ENCODE measurements around the gene SORCS3. TPM values are rescaled to one million over a fixed set of nuclear protein-coding genes. Genes with fewer than 3 reads are reported as not detected.

SORCS3 gene
- total and polyA plus RNA-seq, 4 donors: 0.93 TPM; not detected in 3

DNA sequence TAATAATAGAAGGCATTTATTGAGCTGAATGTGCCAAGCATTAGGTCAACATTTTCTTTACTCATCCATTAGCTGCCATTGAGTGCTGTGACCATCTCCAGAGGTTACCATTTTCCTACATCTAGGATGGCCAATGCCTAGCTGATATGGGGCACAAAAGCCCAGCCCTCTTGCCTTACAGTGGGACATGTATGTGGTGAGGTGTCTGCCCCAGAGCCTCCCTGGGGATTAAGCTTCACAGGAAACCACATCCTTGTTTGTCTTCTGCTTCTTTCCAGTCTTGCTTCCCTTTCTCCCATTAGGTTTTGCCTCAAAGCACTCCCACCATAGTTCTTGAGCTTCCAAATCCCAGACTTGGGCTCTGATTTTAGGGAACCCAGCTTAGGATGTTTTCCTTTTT lies 258.7 kb downstream of the SORCS3 start (continued):
- TF ChIP-seq YY1 (IDR thresholded peaks at IDR 0.05) (no peak), SP1 (IDR thresholded peaks at IDR 0.05) (no peak)

DNA sequence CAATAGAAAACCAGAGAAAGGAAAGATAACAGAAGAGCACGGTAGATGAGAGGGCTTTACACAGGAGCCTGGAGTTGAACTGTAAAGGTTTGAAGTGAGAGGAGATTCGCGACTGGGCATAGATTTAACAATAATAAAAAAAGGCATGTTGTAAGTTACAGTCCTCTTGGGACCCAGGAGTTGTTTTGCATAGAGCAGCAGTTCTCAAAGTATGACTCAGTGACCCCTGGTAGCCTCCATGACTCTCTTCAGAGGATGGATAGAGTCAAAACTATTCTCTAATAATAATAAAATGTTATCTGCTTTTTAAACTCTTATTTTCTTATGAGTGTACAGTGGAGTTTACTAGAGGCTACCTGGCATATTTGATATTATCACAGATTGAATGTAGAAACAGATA lies 262.3 kb downstream of the SORCS3 start:
- WGBS: 79% methylated on average over 3 of the region's 3 CpGs
- Histone ChIP-seq H3K4me3 (ENCODE audit: low read depth in 1 of 3, low read length in 3 of 3) (no peak overlapping the region), H3K27ac (ENCODE audit: low read depth in 1 of 2, low read length in 2 of 2) (no peak overlapping the region), H3K27me3 (ENCODE audit: control insufficient read depth in 4 of 4, insufficient read depth in 4 of 4, low read length in 3 of 4) (peaks cover 0 to 8% (median 0%) of the 10 kb centered on the region in 4 donors), H3K36me3 (ENCODE audit: control insufficient read depth in 4 of 4, insufficient read depth in 3 of 4, low read depth in 1 of 4, low read length in 3 of 4) (no peaks in the 10 kb centered on the region), H3K9ac (ENCODE audit: low read depth in 1 of 2, low read length in 2 of 2) (no peak overlapping the region), H3K9me3 (ENCODE audit: control insufficient read depth in 4 of 4, low read length in 3 of 4) (no peaks in the 10 kb centered on the region), H3K4me1 (ENCODE audit: control insufficient read depth in 4 of 4, insufficient read depth in 4 of 4, low read length in 3 of 4) (no peaks in the 10 kb centered on the region)
- TF ChIP-seq RXRA (IDR thresholded peaks at IDR 0.05) (no peak), HNF4G (IDR thresholded peaks at IDR 0.05) (no peak), TAF1 (conservative IDR thresholded peaks at IDR 0.05) (no peak)
- TF ChIP-seq, protein P1, sequence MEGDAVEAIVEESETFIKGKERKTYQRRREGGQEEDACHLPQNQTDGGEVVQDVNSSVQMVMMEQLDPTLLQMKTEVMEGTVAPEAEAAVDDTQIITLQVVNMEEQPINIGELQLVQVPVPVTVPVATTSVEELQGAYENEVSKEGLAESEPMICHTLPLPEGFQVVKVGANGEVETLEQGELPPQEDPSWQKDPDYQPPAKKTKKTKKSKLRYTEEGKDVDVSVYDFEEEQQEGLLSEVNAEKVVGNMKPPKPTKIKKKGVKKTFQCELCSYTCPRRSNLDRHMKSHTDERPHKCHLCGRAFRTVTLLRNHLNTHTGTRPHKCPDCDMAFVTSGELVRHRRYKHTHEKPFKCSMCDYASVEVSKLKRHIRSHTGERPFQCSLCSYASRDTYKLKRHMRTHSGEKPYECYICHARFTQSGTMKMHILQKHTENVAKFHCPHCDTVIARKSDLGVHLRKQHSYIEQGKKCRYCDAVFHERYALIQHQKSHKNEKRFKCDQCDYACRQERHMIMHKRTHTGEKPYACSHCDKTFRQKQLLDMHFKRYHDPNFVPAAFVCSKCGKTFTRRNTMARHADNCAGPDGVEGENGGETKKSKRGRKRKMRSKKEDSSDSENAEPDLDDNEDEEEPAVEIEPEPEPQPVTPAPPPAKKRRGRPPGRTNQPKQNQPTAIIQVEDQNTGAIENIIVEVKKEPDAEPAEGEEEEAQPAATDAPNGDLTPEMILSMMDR (IDR thresholded peaks at IDR 0.05; ENCODE audit: low read depth, low read length, missing input control): no peak
- TF ChIP-seq, protein P2, sequence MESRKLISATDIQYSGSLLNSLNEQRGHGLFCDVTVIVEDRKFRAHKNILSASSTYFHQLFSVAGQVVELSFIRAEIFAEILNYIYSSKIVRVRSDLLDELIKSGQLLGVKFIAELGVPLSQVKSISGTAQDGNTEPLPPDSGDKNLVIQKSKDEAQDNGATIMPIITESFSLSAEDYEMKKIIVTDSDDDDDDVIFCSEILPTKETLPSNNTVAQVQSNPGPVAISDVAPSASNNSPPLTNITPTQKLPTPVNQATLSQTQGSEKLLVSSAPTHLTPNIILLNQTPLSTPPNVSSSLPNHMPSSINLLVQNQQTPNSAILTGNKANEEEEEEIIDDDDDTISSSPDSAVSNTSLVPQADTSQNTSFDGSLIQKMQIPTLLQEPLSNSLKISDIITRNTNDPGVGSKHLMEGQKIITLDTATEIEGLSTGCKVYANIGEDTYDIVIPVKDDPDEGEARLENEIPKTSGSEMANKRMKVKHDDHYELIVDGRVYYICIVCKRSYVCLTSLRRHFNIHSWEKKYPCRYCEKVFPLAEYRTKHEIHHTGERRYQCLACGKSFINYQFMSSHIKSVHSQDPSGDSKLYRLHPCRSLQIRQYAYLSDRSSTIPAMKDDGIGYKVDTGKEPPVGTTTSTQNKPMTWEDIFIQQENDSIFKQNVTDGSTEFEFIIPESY (IDR thresholded peaks at IDR 0.05): no peak
- DNase-seq (ENCODE audit: low spot score): no peak

DNA sequence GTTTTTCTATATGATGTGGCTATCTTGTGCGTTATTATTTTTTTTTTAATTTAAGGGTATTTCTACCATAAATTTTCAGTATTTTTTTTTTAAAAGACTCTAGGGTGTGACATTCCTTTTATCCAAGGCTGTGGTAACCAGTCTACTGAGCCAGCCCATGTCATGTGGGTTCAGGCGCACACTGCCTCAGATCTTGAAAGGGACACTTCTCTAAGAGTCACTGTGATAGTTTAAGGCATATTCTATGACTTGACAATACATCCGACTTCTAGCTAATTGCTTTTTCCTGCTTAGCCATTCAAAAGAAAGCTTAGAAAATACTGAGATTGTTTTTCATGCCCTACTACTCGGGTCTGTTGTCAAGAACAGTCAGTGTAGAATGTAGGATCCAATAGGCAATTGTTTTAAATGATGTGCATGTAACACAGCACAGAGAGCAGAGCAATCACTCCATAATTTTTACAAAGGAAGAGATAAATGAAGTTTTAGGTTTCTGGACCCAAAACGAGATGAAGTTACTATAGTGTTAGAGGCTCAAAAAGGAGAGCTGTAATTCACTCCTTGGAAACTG lies 263.7 kb downstream of the SORCS3 start:
- no peaks in the 10 kb centered on the region for H3K4me1 ChIP-seq (ENCODE audit: control insufficient read depth in 4 of 4, insufficient read depth in 4 of 4, low read length in 3 of 4)
- no peak overlapping the region for H3K27ac ChIP-seq (ENCODE audit: low read depth in 1 of 2, low read length in 2 of 2)
- WGBS: 60% methylated on average over 5 of the region's 5 CpGs
- no peak overlapping the region for H3K4me3 ChIP-seq (ENCODE audit: low read depth in 1 of 3, low read length in 3 of 3)
- H3K9ac ChIP-seq (ENCODE audit: low read depth in 1 of 2, low read length in 2 of 2): no peak overlapping the region
- TF ChIP-seq JUND (IDR thresholded peaks at IDR 0.05) (no peak), EGR1 (IDR thresholded peaks at IDR 0.05; ENCODE audit: low read depth in 2 of 2) (no peak), TAF1 (conservative IDR thresholded peaks at IDR 0.05) (no peak), RAD21 (IDR thresholded peaks at IDR 0.05) (no peak), RXRA (IDR thresholded peaks at IDR 0.05) (no peak), HNF4G (IDR thresholded peaks at IDR 0.05) (no peak), FOXA1 (IDR thresholded peaks at IDR 0.05) (no peak), GABPA (IDR thresholded peaks at IDR 0.05 in 1 of 2, conservative IDR thresholded peaks at IDR 0.05 in 1 of 2) (no peak), SP1 (IDR thresholded peaks at IDR 0.05) (no peak), FOXA2 (IDR thresholded peaks at IDR 0.05) (no peak), HNF4A (conservative IDR thresholded peaks at IDR 0.05) (no peak)
- TF ChIP-seq, protein P1 (IDR thresholded peaks at IDR 0.05; ENCODE audit: low read depth, low read length, missing input control): no peak
- TF ChIP-seq, protein P3, sequence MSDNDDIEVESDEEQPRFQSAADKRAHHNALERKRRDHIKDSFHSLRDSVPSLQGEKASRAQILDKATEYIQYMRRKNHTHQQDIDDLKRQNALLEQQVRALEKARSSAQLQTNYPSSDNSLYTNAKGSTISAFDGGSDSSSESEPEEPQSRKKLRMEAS (IDR thresholded peaks at IDR 0.05): no peak
- TF ChIP-seq, protein P2 (IDR thresholded peaks at IDR 0.05): no peak
- no peaks in the 10 kb centered on the region for H3K36me3 ChIP-seq (ENCODE audit: control insufficient read depth in 4 of 4, insufficient read depth in 3 of 4, low read depth in 1 of 4, low read length in 3 of 4)
- H3K27me3 ChIP-seq (ENCODE audit: control insufficient read depth in 4 of 4, insufficient read depth in 4 of 4, low read length in 3 of 4): peaks cover 0 to 9% (median 0%) of the 10 kb centered on the region in 4 donors
- no peaks in the 10 kb centered on the region for H3K9me3 ChIP-seq (ENCODE audit: control insufficient read depth in 4 of 4, low read length in 3 of 4)
- DNase-seq (ENCODE audit: low spot score): no peak
